Epidermal melanocyte (primary cell): ENCODE results near the gene SYP.

Experiments used
- DNase-seq: peaks from one replicate; pipeline ENCODE4 v3.0.0; 2011; ENCODE audit warnings: low spot score; ENCODE audit not compliant: insufficient read length

Gene SYP

DNA sequence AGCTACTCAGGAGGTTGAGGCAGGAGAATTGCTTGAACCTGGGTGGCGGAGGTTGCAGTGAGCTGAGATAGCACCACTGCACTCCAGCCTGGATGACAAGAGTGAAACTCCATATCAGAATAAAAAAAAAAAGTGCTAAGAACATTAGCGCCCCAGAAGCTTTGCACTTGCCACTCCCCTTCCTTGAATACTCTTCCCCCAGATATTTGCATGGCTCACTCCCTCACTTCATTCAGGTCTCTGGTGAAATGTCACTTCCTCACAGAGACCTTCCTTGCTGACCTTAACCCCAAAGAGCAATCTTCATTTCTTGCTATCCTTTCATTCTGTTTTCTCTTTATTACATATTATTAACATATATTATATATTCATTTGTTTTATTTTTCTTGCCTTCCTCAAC lies 21.9 kb upstream of the SYP start:
- DNase-seq: no peak

DNA sequence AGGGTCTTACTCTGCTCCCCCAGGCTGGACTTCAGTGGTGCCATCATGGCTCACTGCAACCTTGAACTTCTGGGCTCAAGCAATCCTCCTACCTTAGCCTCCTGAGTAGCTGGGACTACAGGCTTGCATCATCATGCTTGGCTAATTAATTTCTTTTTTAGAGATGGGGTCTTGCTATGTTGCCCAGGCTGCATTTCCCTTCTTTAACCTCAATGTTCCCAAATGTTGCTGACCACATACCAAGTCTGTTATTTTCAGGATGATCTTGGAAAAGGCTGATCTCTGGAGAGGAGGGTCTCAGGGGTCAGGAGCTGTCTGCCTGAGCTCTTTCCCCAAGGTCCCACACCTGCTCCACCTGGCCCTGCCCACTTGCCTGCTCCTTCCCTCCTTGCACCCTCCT lies 20.1 kb upstream of the SYP start:
- DNase-seq: no peak

DNA sequence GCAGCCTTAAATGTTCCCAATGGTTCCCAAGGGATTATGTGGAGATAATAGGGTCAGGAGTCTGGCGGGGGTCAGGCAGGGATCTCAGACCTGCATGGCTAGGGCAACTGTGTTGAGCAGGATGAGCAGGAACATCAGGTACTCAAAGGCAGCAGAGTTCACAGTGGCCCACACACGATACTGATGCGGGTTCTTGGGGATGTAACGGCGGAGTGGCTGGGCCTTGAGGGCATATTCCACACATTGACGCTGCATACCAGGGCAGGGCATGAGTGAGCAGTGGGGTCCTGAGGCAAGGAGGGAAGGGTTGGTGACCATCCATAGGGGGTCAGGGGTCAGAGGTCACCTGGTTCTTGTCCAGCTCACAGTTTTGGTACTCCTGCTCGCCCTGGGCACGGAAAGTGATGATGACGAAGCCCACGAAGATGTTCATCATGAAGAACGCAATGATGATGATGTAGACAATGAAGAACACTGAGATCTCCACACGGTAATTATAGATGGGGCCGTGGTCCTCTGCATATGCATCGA lies 15.1 kb upstream of the SYP start:
- DNase-seq: no peak

DNA sequence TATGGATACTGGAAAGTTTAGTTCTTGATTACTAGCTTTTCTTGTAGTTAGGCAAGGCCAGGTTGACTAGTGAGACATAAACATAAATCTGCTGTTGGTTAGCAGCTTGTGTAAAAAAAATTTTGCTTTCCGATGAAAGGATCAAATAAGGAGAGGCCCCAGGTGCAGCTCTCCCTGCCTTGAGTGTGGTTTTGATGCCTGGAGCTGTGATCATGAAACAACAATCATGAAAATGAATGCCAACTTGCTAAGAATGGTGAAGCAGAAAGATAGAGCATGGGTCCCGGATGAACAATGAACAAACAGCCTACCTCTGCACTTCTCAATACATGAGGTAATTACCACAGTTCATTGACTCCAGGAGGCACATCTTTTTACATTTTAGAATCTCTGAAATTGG lies 14.4 kb upstream of the SYP start:
- DNase-seq: no peak

DNA sequence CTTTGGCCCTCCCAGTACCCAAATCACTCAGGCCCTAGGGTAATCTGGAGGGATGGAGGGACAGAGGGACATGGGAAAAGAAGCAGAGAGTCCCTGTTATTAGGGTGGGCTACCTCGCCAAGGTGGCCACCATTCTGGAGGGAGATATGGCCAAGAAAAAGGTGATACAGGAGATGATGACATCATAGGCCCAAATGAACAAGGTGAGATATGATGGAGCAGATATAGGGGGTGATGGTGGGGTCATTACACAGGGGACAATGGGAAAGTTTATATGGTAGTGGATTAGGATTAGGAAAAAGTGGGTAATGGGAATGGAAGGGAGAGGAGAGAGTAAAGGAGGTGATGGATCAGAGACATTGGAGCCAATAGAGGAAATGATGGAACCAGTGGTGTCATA lies 12.9 kb upstream of the SYP start:
- no peak for DNase-seq

DNA sequence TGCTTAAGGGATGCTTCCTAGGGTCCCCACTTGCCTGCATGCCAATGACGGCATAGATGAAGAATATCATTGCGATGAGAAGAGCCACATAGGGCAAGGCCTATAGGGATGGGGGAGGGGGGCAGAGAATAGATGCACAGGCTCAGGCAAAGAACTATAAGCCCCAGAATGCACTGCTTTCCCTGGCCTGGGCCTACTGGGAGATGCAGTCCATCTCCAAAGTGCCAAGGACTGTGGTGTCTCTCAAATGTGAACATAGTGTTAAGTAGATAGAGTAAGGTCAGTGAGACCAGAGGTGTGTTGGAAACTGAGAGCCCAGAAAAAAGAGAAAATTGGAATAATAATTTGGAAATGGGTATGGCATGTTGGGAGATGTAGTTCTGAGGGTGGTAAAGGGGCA lies 12.2 kb upstream of the SYP start:
- DNase-seq: no peak

DNA sequence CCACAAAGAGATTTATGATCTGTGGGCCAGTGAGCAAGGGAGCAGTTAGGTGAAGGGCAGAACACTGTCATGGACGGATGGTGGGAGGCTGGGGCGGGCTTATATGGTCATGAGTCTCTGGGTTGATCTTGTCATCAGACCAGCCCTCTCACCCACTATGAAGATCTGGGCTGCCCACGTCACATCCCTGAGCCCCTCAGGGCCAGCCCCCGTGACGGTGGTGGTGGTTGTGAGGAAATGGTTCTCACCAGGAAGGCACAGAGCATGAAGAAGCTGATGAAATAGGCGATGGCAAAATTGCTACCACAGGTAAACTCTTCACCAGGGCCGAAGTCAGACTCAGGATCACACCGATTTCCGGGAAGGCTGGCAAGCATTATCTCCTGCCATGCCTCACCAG lies 11.1 kb upstream of the SYP start:
- no peak for DNase-seq

DNA sequence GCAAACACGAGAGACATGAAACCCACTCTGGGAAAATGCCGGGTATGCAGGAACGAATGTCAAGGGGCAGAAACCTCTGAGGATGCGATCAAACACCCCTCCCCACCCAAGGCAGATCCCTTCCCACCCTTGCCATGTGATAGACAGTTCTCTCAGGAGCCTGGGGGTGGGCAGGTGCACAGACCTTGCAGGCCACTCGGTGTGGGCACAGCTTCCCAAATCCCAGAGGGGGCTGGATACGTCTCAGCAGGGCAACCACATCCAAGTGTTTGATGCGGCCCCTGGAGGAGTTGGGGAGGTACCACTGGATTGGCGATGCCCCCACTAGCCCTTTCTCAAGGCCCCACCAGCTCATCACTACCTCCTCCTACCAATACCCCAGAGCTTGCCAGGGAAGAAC lies 10.4 kb upstream of the SYP start:
- DNase-seq: no peak

DNA sequence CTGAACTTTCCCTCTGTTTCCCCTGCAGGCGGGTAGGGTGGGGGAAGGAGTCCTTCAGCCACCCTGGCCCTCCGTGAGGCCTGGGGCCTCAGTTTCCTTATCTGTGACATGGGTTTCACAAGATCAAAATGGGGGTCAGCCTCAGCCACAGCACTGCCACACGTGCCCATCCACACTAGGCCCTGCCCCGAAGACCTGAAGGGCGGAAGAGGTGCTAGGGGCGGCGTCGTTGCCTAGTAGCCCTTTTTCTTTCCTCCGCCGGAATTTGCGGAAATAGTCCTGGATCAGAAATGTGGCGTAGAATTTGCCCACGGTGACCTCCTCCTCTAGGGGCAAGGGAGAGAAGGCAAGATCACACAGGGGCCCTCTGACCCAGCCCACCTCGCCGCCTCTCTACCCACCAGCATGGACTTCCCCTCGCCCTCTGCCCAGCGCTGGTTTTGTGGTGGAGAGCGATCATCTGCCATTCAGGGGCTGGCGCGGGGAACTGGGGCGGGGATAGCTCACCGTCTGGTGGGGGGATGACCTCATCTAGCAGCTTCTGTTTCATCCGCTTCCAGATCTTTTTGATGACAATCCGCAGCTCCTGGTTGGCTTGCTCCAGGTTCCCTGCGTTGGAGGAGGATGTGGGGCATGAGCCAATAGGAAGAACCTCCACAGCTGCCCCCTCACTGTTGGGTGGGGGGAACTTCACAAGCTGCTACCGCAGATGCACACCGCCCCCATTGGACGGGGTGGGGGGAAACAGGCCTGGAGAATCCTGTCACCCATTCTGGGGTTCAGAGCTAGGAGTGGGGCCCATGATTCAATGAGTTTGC lies 9.7 kb upstream of the SYP start:
- no peak for DNase-seq

DNA sequence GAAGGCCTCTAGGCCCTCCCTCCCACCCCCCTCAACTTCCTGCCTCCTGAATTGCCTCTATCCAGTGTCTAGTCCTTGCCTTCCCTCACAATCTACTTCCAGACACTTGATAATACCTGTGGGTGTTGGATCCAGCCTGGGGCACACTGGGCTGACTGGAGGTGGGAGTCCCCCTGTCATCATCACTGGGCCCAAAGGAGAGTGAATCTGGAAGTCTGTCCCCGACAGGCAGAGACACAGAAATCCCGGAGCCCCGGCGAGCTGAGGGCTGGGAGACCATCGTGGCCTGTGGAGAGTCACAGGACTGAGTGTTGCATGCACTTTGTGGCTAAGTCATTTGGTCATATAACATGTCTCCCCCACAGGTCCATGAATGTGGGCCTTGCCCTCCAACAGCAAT lies 8.4 kb upstream of the SYP start:
- no peak for DNase-seq

DNA sequence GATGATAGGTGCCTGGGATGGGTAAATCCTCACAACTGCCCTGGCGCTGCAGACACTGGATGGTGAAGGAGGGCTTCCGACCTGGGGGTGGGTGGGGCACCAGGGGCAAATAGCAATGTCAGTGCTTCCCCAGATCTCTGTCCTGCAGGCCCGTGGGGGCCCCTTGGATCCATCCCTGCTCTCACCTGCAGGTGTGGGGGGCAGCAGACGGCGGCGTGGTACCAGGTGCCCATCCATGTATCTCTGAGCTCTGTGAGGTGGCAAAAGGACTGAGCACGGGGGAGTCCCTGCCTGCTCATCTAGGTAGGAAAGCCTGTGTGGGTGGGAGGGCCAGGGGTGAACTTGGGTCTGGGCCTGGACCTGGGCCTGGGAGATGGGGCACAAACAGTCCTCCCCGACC lies 6.5 kb upstream of the SYP start:
- DNase-seq: no peak

DNA sequence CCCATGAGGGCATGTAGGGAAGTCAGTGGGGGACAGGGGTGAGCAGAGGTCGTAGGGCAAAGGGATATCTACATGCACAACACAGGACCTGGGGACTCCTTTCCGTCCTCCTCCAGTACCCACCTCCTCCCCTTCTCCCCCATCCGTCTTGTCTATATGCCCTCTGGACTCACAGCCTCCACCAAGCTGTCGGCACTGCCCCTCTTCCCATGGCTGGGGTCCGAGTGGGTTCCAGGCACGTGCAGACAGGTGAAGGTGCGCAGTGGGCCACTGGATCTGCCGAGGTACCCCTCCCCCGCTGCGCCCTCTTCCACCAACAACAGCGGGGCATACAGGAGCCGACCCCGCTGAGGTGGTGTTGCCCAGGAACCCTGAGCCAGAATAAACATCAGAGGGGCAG lies 5.5 kb upstream of the SYP start:
- no peak for DNase-seq

DNA sequence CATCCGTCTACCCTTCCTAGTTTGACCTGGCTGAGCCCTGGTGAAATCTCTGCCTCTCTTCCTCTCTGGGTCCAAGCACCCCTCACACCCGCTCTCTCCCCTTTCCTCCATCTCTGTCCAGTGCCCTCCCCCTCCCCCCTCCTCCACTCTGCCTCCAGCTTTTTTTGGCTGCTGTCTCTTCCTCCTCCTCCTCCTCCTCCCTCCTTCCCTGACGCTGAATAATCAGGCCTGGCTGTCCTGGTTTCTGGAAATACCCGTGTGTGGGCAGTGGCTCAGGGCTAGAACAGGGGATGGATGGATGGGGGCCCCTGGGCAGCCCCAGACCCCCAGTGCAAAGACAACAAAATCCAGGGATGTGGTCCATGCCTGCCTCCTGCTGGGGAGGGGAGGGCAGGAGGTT lies 4.7 kb upstream of the SYP start:
- DNase-seq: no peak

DNA sequence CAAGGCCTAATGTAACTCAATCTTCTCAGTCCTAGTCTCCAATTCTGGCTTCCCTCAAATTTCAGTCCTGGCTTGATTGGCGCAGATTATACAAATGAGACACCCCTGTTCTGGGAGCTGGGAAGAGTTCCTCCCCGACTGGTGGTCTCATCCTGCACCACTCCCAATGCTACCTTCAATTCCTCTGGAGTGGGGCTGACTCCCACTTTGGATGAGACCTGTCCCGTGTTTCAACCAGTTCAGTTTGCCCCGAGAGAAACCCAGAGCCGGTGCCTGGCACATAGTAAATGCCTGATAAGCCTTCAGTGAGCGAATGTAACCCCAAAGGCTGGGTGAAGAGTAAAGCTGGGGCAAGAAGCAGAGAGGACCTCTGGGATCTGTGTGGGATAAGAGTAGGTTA lies 4.0 kb upstream of the SYP start:
- DNase-seq: no peak

DNA sequence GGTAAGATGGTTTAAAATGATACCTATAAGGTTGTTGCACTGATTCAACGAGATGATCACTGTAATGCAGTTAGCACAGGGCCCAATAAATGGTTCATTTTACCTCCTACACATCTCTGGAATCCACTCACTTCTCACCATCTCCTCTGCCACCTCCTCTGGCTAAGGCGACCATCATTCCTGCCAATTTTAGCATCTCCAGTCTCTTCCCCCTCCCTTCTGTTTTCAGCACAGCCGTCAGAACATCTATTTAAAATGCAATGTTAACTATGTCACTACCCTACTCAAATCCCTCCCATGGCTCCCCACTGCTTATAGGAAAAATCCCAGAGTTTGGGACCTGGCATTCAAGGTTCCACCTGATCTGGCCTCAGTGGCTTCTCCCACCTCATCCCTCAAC lies 3.5 kb upstream of the SYP start:
- no peak for DNase-seq

DNA sequence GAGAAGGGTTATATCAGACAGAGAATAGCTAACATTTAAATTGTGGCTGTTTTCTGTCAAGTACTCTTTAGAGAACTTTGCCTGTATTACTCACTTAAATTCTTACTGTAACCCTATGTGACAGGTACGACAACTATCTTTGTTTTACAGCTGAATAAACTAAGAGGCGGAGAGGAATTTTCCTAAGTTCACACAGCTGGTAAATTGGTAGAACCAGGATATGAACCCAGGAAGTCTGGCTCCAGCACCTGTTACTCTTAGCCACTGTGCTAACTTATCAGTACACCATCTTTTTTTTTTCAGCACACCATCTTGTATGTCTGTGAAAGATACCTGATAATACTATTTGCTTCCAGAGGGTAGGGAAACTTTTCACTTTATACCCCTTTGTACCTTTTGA lies 2.0 kb upstream of the SYP start:
- DNase-seq: no peak

DNA sequence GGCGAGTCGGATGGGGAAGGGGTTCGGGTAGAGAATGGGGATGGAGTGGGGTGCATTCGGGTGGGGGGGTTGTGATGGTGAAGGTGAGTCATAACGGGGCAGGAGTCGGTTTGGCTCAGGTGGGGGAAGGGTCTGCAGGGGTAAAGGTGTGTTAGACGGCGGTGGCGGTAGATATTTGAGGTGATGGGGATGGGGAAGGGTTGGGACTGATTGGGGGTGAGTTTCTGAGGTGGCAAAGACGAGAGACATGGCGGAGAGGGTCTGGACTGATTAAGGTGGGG lies 738 bp downstream of the SYP start:
- DNase-seq: no peak

DNA sequence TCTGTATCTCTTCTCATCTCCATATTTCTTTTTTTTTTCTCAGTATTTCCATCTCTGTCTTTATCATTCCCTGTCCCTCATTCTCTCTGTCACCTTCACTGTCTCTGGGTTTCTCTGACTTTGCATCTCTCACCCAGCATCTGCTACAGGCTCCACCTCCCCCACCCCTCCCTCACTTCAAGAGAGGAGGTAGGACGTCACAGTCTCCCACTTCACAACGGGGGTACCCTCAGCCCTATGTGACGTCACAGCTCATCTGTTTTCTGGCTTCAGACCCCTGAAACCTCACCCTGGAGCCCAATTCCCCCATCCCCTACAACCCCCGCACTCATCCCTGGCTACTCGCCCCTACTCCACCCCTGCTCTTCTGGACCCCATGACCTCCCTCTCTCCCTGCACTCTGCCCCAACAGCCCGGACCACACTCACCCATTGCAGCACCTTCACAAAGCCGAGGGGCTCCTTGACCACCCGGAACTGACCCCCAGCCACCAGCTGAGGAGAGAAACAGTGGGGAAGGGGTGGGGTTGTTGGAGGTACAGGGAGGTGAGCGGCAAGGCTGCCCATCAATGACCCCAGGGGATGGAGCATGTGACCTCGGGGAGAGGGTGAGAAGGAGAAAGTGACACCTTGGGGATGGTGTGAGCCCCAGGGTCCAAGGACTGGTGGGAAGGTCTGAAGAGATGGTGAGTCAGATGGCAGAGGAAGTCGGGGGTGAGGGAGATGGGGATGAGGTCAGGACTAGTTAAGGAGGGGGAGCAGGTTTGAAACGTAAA lies 1.3 kb downstream of the SYP start:
- no peak for DNase-seq

DNA sequence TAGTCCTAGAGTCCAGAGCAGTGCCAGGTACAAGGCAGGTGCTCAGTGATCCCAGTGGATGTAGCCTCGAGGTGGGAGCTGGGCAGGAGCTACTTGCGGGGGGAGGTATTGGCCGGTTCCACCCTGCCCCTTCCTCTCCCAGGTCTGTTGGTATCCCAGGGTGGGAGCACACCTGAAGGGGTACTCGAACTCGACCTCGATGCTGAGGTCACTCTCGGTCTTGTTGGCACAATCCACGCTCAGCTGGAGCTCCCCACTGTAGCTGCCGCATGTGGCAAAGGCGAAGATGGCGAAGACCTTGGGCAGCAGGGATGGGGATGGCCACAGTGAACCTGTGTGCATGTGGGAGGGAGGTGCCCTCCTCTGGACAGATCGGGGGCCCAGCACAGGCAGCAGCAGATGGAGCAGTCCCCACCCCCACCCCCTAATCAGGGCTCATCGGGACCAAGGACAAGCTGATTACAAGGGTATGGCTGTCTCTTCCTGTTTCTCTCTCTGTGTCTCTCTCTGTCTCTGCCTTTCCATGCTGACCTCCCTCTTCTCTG lies 2.4 kb downstream of the SYP start:
- no peak for DNase-seq

DNA sequence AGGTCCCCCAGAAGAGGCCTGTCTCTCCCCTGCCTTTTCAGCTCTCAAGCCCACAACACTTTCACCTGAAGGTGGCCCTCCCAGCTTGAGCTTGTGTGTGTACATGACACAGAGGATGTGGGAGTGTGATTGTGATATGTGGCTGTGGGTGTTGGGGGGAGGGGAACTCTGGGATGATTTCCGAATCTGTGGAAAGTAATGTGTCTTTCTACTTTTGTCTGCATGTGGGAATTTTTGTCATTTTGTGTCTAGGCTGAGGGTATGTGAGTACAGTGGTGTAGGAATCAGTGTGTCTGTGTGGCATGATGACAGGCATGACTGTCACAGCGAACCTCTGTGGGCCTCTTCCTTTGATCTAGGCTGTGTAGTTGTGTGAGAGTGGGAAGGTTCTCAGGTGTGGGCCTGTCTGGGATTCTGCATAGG lies 6.4 kb downstream of the SYP start:
- DNase-seq: no peak

DNA sequence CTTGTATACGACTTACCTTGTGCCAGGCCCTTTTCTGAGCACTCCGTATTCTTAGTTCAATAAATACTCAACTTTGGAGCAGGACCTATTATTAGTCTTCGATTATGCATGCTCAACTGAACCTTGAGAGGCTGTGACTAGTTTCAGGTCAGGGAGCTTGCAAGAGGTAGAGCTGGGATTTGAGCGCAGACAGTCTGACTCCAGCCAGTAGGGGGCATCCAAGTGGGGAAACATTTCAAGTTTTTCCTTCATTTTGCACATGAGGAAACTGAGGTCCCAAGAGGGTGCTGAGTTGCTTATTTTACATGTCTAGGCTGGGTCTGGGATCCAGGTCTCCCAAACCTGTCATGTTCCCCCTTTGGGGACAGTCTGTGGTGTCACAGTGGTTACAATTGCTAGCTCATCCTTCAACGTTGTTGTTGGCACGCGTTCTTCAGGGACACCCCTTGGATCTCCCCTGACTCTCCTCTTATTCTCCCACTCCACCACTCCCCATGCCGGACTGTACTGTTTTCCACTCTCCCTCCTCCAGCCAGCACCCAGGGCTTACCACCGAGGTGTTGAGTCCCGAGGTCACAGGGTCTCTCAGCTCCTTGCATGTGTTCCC lies 7.2 kb downstream of the SYP start:
- no peak for DNase-seq

DNA sequence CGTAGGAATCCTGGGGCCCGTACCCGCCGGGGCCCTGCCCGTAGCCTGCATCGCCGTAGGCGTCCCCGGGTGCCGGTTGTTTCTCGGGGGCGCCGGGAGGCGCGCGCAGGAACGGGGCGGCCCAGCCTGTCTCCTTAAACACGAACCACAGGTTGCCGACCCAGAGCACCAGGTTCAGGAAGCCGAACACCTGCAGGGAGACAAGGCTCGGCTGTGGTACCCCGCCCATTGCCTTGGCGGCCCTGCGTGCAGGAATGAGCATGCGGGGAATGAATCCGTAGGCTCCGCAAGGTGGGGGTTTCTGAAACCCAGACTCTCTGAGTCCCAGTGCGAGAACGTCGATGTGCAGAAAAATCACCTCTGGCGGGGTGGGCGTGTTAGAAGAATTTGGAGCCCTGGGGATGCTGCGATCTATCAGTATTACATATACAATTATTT lies 8.4 kb downstream of the SYP start:
- DNase-seq: no peak
